ENCODE data around the gene PPP2R3B. TPM values are rescaled to one million over a fixed set of nuclear protein-coding genes. Genes with fewer than 3 reads are reported as not detected.
A peak's percentile ranks its signal among the peaks of the same experiment; 100 is the strongest.

The PPP2R3B gene
- total and polyA plus RNA-seq, 11 donors: 60.9 to 186 (median 113) TPM

- Histone ChIP-seq H3K27me3 (no peaks in the 10 kb centered on the region), H3K9me3 (peaks cover 0 to 22% (median 10%) of the 10 kb centered on the region in 12 donors), H3K4me1 (peaks cover 0 to 7% (median 0%) of the 10 kb centered on the region in 12 donors), H3K36me3 (peaks cover 0 to 36% (median 13%) of the 10 kb centered on the region in 9 donors), H3K4me3 (no peak overlapping the region), H3K27ac (no peak overlapping the region)
- DNase-seq (peak in 1 of 5 donors; percentile 5), ATAC-seq (peak in 1 of 4 donors; percentile 14)
- intact Hi-C loops (cut with DNase I): no loop called here
- no peak for TF ChIP-seq CTCF (IDR thresholded peaks at IDR 0.05)
- no peak for TF ChIP-seq POLR2A (IDR thresholded peaks at IDR 0.05)
- 93 to 97% (median 93%) methylated on average over 12 to 13 of the region's 13 CpGs for WGBS, 4 donors
These were observed 24.4 kb downstream of the PPP2R3B start for GRCh38 chrX:362351-362750.

GRCh38 chrX:361231-362145 lies 25.2 kb downstream of the PPP2R3B start:
- DNase-seq (peak in 2 of 5 donors; percentile 5 to 21), ATAC-seq (peak in 3 of 4 donors; percentile 10 to 21 (median 16))
- WGBS, 4 donors: 95 to 97% (median 96%) methylated on average over 54 of the region's 54 CpGs
- intact Hi-C loops (cut with DNase I): no loop called here
- peaks cover 0 to 22% (median 10%) of the 10 kb centered on the region in 12 donors for H3K9me3 ChIP-seq
- no peak overlapping the region for H3K4me3 ChIP-seq
- TF ChIP-seq CTCF (IDR thresholded peaks at IDR 0.05) (no peak), POLR2A (IDR thresholded peaks at IDR 0.05) (no peak)
- peaks cover 0 to 11% (median 0%) of the 10 kb centered on the region in 12 donors for H3K4me1 ChIP-seq
- no peak overlapping the region for H3K27ac ChIP-seq
- H3K27me3 ChIP-seq: no peaks in the 10 kb centered on the region
- H3K36me3 ChIP-seq: peaks cover 0 to 36% (median 13%) of the 10 kb centered on the region in 9 donors

GRCh38 chrX:360496-361150 lies 26.1 kb downstream of the PPP2R3B start:
- H3K36me3 ChIP-seq: peaks cover 0 to 36% (median 14%) of the 10 kb centered on the region in 9 donors
- H3K4me1 ChIP-seq: peaks cover 0 to 11% (median 0%) of the 10 kb centered on the region in 12 donors
- 87 to 98% (median 95%) methylated on average over 21 to 26 of the region's 26 CpGs for WGBS, 4 donors
- ATAC-seq (no peak), DNase-seq (peak in 1 of 5 donors; percentile 14)
- intact Hi-C loops (cut with DNase I): no loop called here
- no peak overlapping the region for H3K4me3 ChIP-seq
- no peak for TF ChIP-seq POLR2A (IDR thresholded peaks at IDR 0.05)
- peaks cover 0 to 22% (median 10%) of the 10 kb centered on the region in 12 donors for H3K9me3 ChIP-seq
- no peak overlapping the region for H3K27ac ChIP-seq
- H3K27me3 ChIP-seq: no peaks in the 10 kb centered on the region

- intact Hi-C loops (cut with DNase I): no loop called here
- DNase-seq: peak in 1 of 5 donors; percentile 18
These were observed 28.0 kb downstream of the PPP2R3B start for GRCh38 chrX:358651-359143.

More at GRCh38 chrX:358651-359143, 28.0 kb downstream of the PPP2R3B start:
- TF ChIP-seq POLR2A (IDR thresholded peaks at IDR 0.05) (no peak), CTCF (IDR thresholded peaks at IDR 0.05) (no peak)
- Histone ChIP-seq H3K9me3 (peaks cover 0 to 22% (median 10%) of the 10 kb centered on the region in 12 donors), H3K27me3 (no peaks in the 10 kb centered on the region), H3K36me3 (peaks cover 0 to 36% (median 14%) of the 10 kb centered on the region in 9 donors), H3K27ac (no peak overlapping the region), H3K4me3 (no peak overlapping the region), H3K4me1 (peaks cover 0 to 11% (median 0%) of the 10 kb centered on the region in 12 donors)
- 91 to 94% (median 92%) methylated on average over 49 of the region's 49 CpGs for WGBS, 4 donors
- no peak for ATAC-seq

All from heart left ventricle (tissue), 16 donors.